ENCODE data around the gene CCNL2.

Gene CCNL2

DNA sequence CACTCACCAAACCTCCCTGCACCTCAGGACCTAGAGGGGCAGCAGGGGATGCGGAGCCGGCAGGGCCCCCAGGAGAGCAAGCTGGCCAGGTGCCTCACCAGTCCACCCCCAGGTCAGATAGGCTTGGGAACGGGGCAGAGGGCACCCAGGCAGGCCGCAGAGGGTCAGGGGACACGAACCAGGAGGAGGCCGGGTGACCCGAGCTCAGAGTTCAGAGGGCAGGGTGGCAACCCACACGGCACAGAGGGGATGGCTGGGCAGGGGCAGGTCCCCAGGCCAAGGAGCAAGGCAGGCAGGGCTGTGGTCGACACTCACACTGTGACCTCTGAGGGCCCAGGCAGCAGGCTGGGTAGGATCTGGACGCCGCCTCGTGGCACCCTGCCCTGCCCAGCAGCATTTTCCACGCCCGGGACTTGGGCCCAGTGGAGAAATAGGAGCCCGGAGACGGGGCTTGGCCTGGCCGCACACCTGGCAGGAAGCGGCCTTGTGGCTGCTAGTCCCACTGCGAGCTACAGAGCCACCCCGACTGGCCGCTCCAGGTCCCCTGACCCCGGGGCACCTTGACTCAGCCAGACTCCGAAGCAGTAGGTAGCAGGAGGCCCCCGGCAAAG is 55.2 kb downstream of the CCNL2 start:
- DNase-seq (ENCODE audit: low read depth in 2 of 2, low spot score in 1 of 2) = no peak

DNA sequence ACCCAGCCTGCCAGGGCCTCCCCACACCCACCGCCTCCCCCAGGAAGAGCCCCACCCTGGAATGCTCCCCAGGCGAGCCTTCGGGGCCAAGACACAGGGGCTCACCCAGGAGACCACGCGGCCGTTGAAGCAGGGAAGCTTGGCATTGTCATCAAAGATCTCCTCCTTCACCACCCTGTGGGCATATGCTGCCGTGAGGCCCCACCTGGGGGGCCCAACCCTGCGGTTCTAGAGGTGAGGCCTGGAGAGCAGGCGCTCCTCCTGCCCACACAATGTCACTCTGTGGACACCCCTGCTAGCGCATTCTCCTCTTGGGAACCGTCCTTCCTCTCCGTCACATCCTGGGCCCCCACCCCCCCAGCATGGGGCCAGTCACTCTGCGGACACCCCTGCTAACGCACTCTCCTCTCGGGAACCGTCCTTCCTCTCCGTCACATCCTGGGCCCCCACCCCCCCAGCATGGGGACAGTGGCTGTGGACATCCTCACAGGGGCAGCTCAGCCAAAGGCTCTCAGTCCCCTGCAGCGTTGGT is 56.5 kb downstream of the CCNL2 start:
- no peak for DNase-seq (ENCODE audit: low read depth in 2 of 2, low spot score in 1 of 2)

- no peak for DNase-seq (ENCODE audit: low read depth in 2 of 2, low spot score in 1 of 2)
Measured at GRCh38 chr1:1342061-1342562, 57.0 kb downstream of the CCNL2 start.

DNA sequence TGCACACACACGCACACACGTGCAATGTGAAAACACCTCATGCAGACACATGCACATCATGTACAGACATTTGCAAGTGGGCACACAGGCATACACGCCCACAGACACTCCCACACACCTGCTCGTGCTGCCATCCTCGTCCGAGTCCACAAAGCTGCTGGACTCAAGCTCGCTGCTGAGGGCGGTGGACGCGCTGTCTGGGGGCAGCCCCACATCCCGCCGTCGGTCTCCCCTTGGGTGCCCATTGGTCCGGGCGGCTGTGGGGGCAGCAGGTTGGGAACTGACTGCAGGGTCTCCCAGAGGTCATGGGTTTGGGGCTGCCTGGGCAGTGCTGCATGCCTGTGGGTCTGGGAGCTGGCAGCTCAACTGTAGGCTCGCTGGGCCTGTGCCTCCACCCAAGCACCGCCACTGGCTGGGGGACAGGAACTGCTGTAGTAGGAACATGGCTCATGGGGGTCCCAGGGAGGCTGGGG is 57.5 kb downstream of the CCNL2 start:
- DNase-seq (ENCODE audit: low read depth in 2 of 2, low spot score in 1 of 2) = no peak

DNA sequence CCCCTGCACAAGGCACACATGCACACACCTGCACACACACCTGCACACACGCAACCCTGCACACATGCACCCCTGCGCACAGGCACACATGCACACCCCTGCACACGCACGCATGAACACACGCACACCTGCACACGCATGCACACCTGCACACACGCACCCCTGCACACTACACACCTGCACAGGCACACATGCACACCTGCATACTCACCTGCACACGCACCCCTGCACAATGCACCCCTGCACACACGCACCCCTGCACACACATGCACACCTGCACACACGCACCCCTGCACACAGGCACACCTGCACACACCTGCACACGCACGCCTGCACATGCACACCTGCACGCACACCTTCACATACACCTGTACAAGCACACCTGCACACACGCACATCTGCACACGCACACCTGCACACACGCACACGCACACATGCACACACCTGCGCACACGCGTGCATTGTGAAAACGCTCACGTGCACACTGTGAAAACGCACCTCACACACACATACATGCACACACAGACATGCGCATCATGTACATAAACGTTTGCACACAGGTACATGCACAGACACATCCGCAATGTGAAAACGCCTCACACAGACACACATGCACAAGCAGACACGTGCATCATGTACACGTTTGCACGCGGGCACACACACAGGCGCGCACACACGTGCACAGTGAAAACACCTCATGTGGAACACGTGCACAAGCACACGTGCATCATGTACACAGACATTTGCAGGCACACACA is 58.2 kb downstream of the CCNL2 start:
- DNase-seq (ENCODE audit: low read depth in 2 of 2, low spot score in 1 of 2) = no peak

GRCh38 chr1:1340185-1340584 is 59.0 kb downstream of the CCNL2 start:
- no peak for DNase-seq (ENCODE audit: low read depth in 2 of 2, low spot score in 1 of 2)

DNA sequence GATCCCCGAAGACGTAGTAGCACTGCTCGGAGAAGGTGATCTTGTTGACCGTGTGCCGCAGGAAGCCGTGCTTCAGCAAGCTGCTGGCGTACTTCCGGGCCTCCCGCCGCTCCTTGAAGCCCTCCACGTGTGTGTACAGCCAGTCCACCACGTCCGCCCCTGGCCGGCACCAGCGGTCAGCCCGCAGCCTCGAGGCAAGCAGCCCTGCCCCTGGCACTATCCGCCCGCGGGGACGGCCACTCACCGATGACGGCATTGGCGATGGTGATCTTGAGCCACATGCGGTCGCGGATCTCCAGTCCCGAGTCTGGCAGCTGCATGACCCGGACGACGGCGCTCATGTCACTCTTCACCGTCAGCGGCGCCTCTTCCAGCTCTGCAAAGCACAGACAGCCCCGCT is 60.9 kb downstream of the CCNL2 start:
- no peak for DNase-seq (ENCODE audit: low read depth in 2 of 2, low spot score in 1 of 2)

- no peak for DNase-seq (ENCODE audit: low read depth in 2 of 2, low spot score in 1 of 2)
Measured at GRCh38 chr1:1337793-1338147, 61.4 kb downstream of the CCNL2 start.

GRCh38 chr1:1336931-1337792 is 62.0 kb downstream of the CCNL2 start:
- no peak for DNase-seq (ENCODE audit: low read depth in 2 of 2, low spot score in 1 of 2)

DNA sequence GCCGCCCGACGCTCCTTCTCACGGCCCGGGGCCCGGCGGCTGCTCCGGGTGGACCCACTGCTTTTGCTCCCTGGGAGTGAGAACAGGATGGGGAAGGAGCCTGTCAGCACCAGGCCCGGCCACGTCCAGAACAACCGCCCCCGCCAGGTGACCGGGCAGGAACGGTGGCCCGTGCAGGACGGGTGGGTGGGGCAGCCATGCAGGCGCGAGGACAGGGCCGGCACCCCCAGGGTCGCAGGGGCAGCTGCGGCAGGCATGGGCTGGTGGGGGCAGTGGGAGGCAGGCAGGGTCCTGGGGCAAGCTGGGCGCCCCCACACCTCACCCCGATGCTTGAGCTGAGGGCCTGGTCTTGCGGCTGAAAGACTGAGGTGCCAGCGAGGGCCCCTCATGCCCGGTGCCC is 62.7 kb downstream of the CCNL2 start:
- DNase-seq (ENCODE audit: low read depth in 2 of 2, low spot score in 1 of 2) = no peak

DNA sequence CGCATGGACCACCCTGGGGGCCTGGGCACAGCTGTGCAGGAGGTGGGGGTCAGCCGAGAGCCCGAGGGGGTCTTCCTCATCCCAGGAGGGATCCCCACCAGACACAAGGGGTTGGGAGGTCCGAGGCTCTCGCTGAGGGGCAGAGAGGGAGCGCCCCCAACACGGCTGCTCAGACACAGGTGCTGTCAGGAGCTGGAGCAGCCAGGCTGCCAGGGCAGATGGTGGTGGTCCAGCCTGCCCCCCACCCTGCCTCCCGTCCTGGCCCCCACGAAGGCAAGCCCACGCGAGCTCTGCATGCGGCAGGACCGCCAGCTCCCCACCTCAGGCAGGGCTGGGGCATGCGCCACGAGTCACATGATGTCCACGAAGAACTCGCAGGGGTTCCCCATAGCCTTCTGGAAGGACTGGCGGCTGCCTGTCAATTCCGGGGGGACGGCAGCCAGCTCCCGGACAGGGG is 63.3 kb downstream of the CCNL2 start:
- no peak for DNase-seq (ENCODE audit: low read depth in 2 of 2, low spot score in 1 of 2)

Measured in stimulated activated CD8-positive, alpha-beta memory T cell treated with anti-CD3 and anti-CD28 coated beads, Interleukin-4, amount 100 ng/mL, for 1 hour (primary cell).